Activated CD8-positive, alpha-beta T cell treated with anti-CD3 and anti-CD28 coated beads for 36 hours (primary cell): ENCODE measurements around the gene RAB20. TPM values are rescaled to one million over a fixed set of nuclear protein-coding genes. Genes with fewer than 3 reads are reported as not detected.

Experiments
- ATAC-seq: fragments of 200-7000 bp; cut with Tn5 transposase; one replicate; pipeline ENCODE4 v1.10.0; 2021; ENCODE audit warnings: mild to moderate bottlenecking, moderate library complexity
- CTCF ChIA-PET: fragments of 350-600 bp; sonication (Branson Sonifier 250); formaldehyde crosslinking; loops from one replicate; lab custom pipeline; 2021; ENCODE audit warnings: antibody characterized with exemption; lab: Charles Lee
- POLR2A ChIA-PET: fragments of 350-600 bp; sonication (Branson Sonifier 250); formaldehyde crosslinking; loops from one replicate; lab custom pipeline; 2021; ENCODE audit warnings: antibody characterized with exemption; lab: Charles Lee
- DNase-seq: peaks from one replicate; pipeline ENCODE4 v3.0.0-alpha.2; 2020
- H3K27ac Mint-ChIP-seq: one replicate; pipeline ENCODE4 v1.8.0; 2021; ENCODE audit warnings: mild to moderate bottlenecking, mixed read lengths
- H3K27me3 Mint-ChIP-seq: one replicate; pipeline ENCODE4 v1.8.0; 2021; ENCODE audit warnings: mixed read lengths
- H3K36me3 Mint-ChIP-seq: one replicate; pipeline ENCODE4 v1.8.0; 2021; ENCODE audit warnings: low read depth, mixed read lengths
- H3K4me1 Mint-ChIP-seq: one replicate; pipeline ENCODE4 v1.8.0; 2021; ENCODE audit warnings: low read depth, mixed read lengths
- H3K4me3 Mint-ChIP-seq: one replicate; pipeline ENCODE4 v1.8.0; 2021; ENCODE audit warnings: mild to moderate bottlenecking, moderate library complexity, mixed read lengths
- H3K9me3 Mint-ChIP-seq: one replicate; pipeline ENCODE4 v1.8.0; 2021; ENCODE audit warnings: mixed read lengths
- intact Hi-C: fragments of 100-400 bp; cut with micrococcal nuclease; formaldehyde crosslinking; loops from one replicate; pipeline ENCODE4 v1.10.0; 2022
- total RNA-seq, 2 experiments: library from RNA; stranded (reverse); gene quantifications; one replicate each; pipeline ENCODE4 v1.2.3, GENCODE V29; 2021
- TF ChIP-seq, protein P1 (sequence below): fragments of 200-600 bp; IDR thresholded peaks from one replicate; pipeline ENCODE4 v1.8.0; 2022; ENCODE audit warnings: antibody characterized with exemption, mild to moderate bottlenecking

The RAB20 gene
- total RNA-seq, 2 experiments from 2014 or later: 10.3 to 11.1 TPM

DNA sequence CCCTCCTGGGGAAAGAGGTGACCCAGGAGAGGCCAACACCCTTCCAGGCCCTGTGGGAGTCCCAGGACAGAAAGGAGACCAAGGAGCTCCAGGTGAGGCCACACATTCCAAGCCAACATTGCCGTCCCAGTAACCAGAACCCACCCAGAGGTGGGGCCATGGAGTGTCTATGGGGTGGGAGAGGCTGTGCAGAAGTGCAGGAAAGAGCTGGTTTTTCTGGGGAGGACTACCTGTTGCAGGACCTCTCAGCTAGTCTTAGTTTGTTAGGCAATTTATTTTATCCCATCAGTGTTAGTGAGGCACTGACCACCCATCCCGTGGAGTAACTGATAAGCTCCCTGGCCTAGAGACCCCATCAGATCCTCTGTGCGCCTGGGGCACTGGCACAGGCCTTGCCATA, 66.1 kb downstream of the RAB20 start:
- Mint-ChIP-seq H3K27ac (no peak overlapping the region), H3K9me3 (no peaks in the 10 kb centered on the region), H3K4me3 (no peak overlapping the region), H3K27me3 (peaks cover 1% of the 10 kb centered on the region), H3K36me3 (no peaks in the 10 kb centered on the region), H3K4me1 (no peaks in the 10 kb centered on the region)
- ChIA-PET POLR2A (no interaction called here), CTCF (no interaction called here)
- DNase-seq (no peak), ATAC-seq (no peak)
- TF ChIP-seq, protein P1, sequence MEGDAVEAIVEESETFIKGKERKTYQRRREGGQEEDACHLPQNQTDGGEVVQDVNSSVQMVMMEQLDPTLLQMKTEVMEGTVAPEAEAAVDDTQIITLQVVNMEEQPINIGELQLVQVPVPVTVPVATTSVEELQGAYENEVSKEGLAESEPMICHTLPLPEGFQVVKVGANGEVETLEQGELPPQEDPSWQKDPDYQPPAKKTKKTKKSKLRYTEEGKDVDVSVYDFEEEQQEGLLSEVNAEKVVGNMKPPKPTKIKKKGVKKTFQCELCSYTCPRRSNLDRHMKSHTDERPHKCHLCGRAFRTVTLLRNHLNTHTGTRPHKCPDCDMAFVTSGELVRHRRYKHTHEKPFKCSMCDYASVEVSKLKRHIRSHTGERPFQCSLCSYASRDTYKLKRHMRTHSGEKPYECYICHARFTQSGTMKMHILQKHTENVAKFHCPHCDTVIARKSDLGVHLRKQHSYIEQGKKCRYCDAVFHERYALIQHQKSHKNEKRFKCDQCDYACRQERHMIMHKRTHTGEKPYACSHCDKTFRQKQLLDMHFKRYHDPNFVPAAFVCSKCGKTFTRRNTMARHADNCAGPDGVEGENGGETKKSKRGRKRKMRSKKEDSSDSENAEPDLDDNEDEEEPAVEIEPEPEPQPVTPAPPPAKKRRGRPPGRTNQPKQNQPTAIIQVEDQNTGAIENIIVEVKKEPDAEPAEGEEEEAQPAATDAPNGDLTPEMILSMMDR: no peak
- intact Hi-C loops: no loop called here

DNA sequence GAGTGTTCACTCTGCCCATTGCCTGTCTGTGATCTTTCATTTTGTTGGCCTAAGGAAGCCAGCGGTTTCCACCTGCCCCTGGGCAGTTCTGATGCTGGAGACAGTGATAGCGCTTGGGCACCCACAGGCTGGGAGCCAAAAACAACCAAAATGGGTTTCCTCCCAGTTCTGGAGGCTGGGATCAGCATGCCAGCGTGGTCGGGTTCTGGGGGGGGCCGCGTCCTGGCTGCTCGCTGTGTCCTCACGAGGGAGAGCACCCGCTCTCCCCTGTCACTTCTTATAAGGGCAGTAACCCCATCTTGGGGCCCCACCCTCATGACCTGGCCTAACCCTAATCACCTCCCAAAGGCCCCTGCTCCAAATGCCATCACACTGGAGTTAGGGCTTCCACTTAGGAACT, 67.9 kb downstream of the RAB20 start:
- ATAC-seq: no peak
- Mint-ChIP-seq H3K4me3 (no peak overlapping the region), H3K27ac (no peak overlapping the region), H3K36me3 (no peaks in the 10 kb centered on the region), H3K4me1 (no peaks in the 10 kb centered on the region), H3K27me3 (no peaks in the 10 kb centered on the region), H3K9me3 (no peaks in the 10 kb centered on the region)
- ChIA-PET POLR2A (no interaction called here), CTCF (no interaction called here)
- intact Hi-C loops: no loop called here
- TF ChIP-seq, protein P1: no peak
- DNase-seq: no peak

DNA sequence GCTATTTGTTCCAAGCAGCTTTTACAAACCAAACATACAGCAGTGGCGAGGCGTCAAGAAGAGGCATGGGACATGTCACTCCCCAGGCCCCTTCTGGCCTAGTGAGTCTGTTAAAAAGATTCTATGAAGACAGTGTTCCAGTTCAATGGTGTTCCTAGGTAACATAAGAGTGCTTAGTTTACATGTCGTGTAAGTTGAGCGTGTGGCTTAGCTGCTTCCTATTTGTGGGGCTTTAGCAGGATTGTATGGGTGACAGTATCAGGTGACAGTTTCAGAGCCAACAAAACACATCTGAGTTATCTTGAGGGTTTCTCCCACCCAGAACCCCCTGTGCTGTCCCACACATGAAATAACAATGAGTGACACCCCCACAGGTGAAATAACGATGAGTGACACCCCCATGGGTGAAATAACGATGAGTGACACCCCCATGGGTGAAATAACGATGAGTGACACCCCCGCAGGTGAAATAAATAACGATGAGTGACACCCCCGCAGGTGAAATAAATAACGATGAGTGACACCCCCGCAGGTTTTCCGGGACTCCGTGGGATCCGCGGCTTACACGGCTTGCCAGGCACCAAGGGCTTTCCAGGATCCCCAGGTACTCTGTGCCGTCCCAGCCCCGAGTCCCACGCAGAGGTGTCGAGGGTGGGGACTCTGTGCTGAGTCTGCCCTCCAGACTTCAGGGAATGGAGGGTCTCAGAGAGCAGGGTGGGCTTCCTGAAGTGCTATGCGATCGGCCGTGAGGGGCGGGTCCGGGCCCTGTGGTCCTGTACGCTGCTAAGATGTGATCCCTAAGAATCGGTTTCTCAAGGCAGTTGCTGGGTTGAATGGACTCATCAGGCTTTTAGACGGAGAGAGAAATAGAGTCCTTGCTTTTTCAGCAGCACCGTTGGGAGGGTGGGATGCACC, 68.6 kb downstream of the RAB20 start:
- TF ChIP-seq, protein P1: no peak
- Mint-ChIP-seq H3K4me1 (no peaks in the 10 kb centered on the region), H3K9me3 (no peaks in the 10 kb centered on the region), H3K27me3 (no peaks in the 10 kb centered on the region), H3K27ac (no peak overlapping the region), H3K36me3 (no peaks in the 10 kb centered on the region), H3K4me3 (no peak overlapping the region)
- no peak for DNase-seq
- POLR2A ChIA-PET: no interaction called here
- CTCF ChIA-PET: no interaction called here
- intact Hi-C loops: no loop called here
- no peak for ATAC-seq

DNA sequence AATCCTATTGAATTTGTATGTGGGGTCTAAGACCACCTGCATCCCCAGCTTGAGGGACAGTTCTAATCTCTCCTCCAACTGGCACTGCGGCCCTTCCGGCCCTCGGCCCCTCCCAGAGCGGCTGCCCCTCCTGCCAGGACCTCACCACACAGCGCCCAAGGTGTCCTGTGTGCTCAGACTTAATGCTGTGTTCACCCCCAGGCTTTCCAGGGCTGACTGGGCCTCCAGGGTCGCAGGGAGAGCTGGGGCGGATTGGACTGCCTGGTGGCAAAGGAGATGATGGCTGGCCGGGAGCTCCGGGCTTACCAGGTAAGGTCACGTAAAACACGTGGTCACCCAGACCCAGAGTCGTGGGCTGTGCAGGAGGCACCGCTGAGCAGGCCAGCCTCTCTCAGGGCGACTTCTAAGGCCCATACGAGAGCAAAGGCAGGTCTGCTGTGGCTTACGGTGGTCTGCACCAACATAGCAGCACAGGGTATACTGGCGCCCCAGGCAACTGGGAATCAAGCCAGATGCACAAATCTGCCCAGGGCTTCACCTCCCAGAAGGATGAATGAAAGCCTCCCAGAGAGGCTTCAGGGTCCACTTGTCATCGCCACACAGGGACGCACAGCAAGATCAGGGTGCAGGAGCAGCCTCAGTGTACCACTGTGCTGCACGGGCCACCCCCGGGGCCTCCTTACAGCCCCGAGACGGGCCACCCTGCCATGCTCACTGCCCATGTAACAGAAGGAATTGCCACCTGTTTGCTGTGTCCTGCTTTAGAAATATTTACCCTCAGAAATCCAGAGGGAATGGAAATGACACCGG, 69.4 kb downstream of the RAB20 start:
- POLR2A ChIA-PET: no interaction called here
- Mint-ChIP-seq H3K27me3 (no peaks in the 10 kb centered on the region), H3K27ac (no peak overlapping the region)

More for the DNA sequence above, 69.4 kb downstream of the RAB20 start:
- no peaks in the 10 kb centered on the region for H3K9me3 Mint-ChIP-seq
- H3K4me3 Mint-ChIP-seq: no peak overlapping the region
- intact Hi-C loops: no loop called here
- H3K4me1 Mint-ChIP-seq: no peaks in the 10 kb centered on the region
- CTCF ChIA-PET: no interaction called here
- DNase-seq: no peak
- H3K36me3 Mint-ChIP-seq: no peaks in the 10 kb centered on the region
- TF ChIP-seq, protein P1: no peak
- no peak for ATAC-seq
